A549 (cell line): ENCODE results near the gene HOXA13. TPM values are rescaled to one million over a fixed set of nuclear protein-coding genes. Genes with fewer than 3 reads are reported as not detected.
A peak's percentile ranks its signal among the peaks of the same experiment; 100 is the strongest.

Experiments
- BCL3 ChIP-seq: fragments of >200 bp; sonication (Bioruptor Twin); formaldehyde crosslinking; IDR thresholded peaks from 3 replicates; pipeline ENCODE4 v1.6.1; 2016
- BHLHE40 ChIP-seq: IDR thresholded peaks from 2 replicates; pipeline ENCODE4 v1.6.1; 2012; ENCODE audit warnings: low read depth, low read length, inconsistent platforms
- CBX2 ChIP-seq: fragments of 200-600 bp; sonication (generic); IDR thresholded peaks from 2 replicates; pipeline ENCODE4 v1.6.1; 2016; ENCODE audit warnings: low read depth, mild to moderate bottlenecking, borderline replicate concordance
- CBX8 ChIP-seq: fragments of 200-600 bp; sonication (generic); IDR thresholded peaks from 2 replicates; pipeline ENCODE4 v1.6.1; 2016
- CEBPB ChIP-seq, 2 experiments: fragments of >200 bp in 1 of 2; sonication (Bioruptor Twin) in 1 of 2; formaldehyde crosslinking in 1 of 2; IDR thresholded peaks; 2 replicates each; pipeline ENCODE4 v1.6.1; 2012 to 2016
- CHD4 ChIP-seq: fragments of 200-600 bp; sonication (generic); IDR thresholded peaks from 2 replicates; pipeline ENCODE4 v1.6.1; 2016; ENCODE audit warnings: antibody characterized with exemption, mild to moderate bottlenecking, borderline replicate concordance
- CTCF ChIP-seq: fragments of >200 bp; sonication (Bioruptor Twin); formaldehyde crosslinking; IDR thresholded peaks from 3 replicates; pipeline ENCODE4 v1.5.1; 2016
- EHF ChIP-seq: fragments of 250-450 bp; sonication (Bioruptor Pico); IDR thresholded peaks from 2 replicates; pipeline ENCODE4 v1.5.0; 2020; ENCODE audit warnings: mild to moderate bottlenecking
- EP300 ChIP-seq, 2 experiments: fragments of >200 bp; sonication (Bioruptor Twin); formaldehyde crosslinking; IDR thresholded peaks; 2 replicates in 1 of 2; 3 replicates in 1 of 2; pipeline ENCODE4 v1.6.1; 2016 to 2017
- ESRRA ChIP-seq: fragments of 150-350 bp; IDR thresholded peaks from 2 replicates; pipeline ENCODE4 v1.6.1; 2014; ENCODE audit warnings: mild to moderate bottlenecking, low read length, borderline replicate concordance
- FOSB ChIP-seq: fragments of 250-450 bp; sonication (Bioruptor Pico); IDR thresholded peaks from 2 replicates; pipeline ENCODE4 v1.5.0; 2020; ENCODE audit warnings: mild to moderate bottlenecking, moderate library complexity
- FOSL2 ChIP-seq, 2 experiments: fragments of 450-650 bp in 1 of 2; fragments of >200 bp in 1 of 2; sonication (Bioruptor Twin) in 1 of 2; formaldehyde crosslinking; IDR thresholded peaks; 2 replicates each; pipeline versions ENCODE4 v1.5.0 to v1.6.1; 2016 to 2020; ENCODE audit warnings: mild to moderate bottlenecking in 1 of 2, moderate library complexity in 1 of 2
- FOXS1 ChIP-seq: fragments of 250-450 bp; sonication (Bioruptor Pico); IDR thresholded peaks from 2 replicates; pipeline ENCODE4 v1.5.0; 2020; ENCODE audit warnings: mild to moderate bottlenecking, moderate library complexity
- HDAC2 ChIP-seq: fragments of 200-600 bp; sonication (generic); IDR thresholded peaks from 2 replicates; pipeline ENCODE4 v1.6.1; 2016
- HOXA7 ChIP-seq: fragments of 250-450 bp; sonication (Bioruptor Pico); IDR thresholded peaks from 2 replicates; pipeline ENCODE4 v1.5.0; 2020; ENCODE audit warnings: mild to moderate bottlenecking, moderate library complexity
- HOXB13 ChIP-seq: fragments of 250-450 bp; sonication (Bioruptor Pico); IDR thresholded peaks from 2 replicates; pipeline ENCODE4 v1.5.0; 2020; ENCODE audit warnings: low read depth, mild to moderate bottlenecking, moderate library complexity
- HOXB5 ChIP-seq: fragments of 250-450 bp; sonication (Bioruptor Pico); IDR thresholded peaks from 2 replicates; pipeline ENCODE4 v1.5.0; 2020; ENCODE audit warnings: mild to moderate bottlenecking, moderate library complexity
- JUNB ChIP-seq: fragments of >200 bp; sonication (Bioruptor Twin); formaldehyde crosslinking; IDR thresholded peaks from 2 replicates; pipeline ENCODE4 v1.6.1; 2016
- KDM1A ChIP-seq: fragments of 200-600 bp; sonication (generic); IDR thresholded peaks from 2 replicates; pipeline ENCODE4 v1.6.1; 2016; ENCODE audit warnings: low read depth, mild to moderate bottlenecking
- KDM5A ChIP-seq: fragments of 200-600 bp; sonication (generic); IDR thresholded peaks from 2 replicates; pipeline ENCODE4 v1.6.1; 2016; ENCODE audit warnings: antibody characterized with exemption, mild to moderate bottlenecking
- POLR2A ChIP-seq: IDR thresholded peaks from 2 replicates; pipeline ENCODE4 v1.6.1; 2012; ENCODE audit warnings: mild to moderate bottlenecking, low read length
- POLR2AphosphoS2 ChIP-seq: conservative IDR thresholded peaks from 2 replicates; pipeline ENCODE4 v1.6.1; 2012; ENCODE audit warnings: low read length, improper control_type of control experiment, inconsistent platforms
- RCOR1 ChIP-seq: fragments of 150-350 bp; IDR thresholded peaks from 2 replicates; pipeline ENCODE4 v1.6.1; 2014; ENCODE audit warnings: antibody characterized with exemption, low read length, low read depth
- REST ChIP-seq: fragments of 200-600 bp; sonication (generic); IDR thresholded peaks from 2 replicates; pipeline ENCODE4 v1.6.1; 2016; ENCODE audit warnings: antibody characterized with exemption, mild to moderate bottlenecking, moderate library complexity
- SMC3 ChIP-seq: fragments of >200 bp; sonication (Bioruptor Twin); formaldehyde crosslinking; IDR thresholded peaks from 3 replicates; pipeline ENCODE4 v1.6.1; 2018; ENCODE audit warnings: inconsistent platforms
- SREBF2 ChIP-seq: fragments of 450-650 bp; IDR thresholded peaks from 2 replicates; pipeline ENCODE4 v1.6.1; 2014; ENCODE audit warnings: mild to moderate bottlenecking, moderate library complexity
- USF2 ChIP-seq: fragments of 450-650 bp; IDR thresholded peaks from 2 replicates; pipeline ENCODE4 v1.6.1; 2014; ENCODE audit warnings: antibody characterized with exemption
- ZC3H11A ChIP-seq: fragments of 450-650 bp; IDR thresholded peaks from 2 replicates; pipeline ENCODE4 v1.6.1; 2014; ENCODE audit warnings: antibody characterized with exemption, mild to moderate bottlenecking
- ZFP36 ChIP-seq: fragments of 450-650 bp; IDR thresholded peaks from 2 replicates; pipeline ENCODE4 v1.6.1; 2014; ENCODE audit warnings: borderline replicate concordance; ENCODE audit not compliant: partially characterized antibody
- polyA plus RNA-seq, 4 experiments: library from polyadenylated mRNA; depleted of rRNA in 3 of 4; stranded (reverse); fragments of >200 nt; fragmentation: RNase III in 1 of 4; extraction: RNeasy Plus Mini Kit Qiagen cat#74134 plus additional on column Dnase treatment in 1 of 4; gene quantifications; 2 replicates in 3 of 4; 3 replicates in 1 of 4; pipeline ENCODE4 v1.2.3, GENCODE V29; 2011 to 2017
- TF ChIP-seq, protein P1 (sequence below): fragments of 150-350 bp; IDR thresholded peaks from 2 replicates; pipeline ENCODE4 v1.6.1; 2014; ENCODE audit warnings: low read depth, mild to moderate bottlenecking, low read length
- TF ChIP-seq, protein P2 (sequence below): IDR thresholded peaks from 2 replicates; pipeline ENCODE4 v1.6.1; 2012
- TF ChIP-seq, protein P3 (sequence below): fragments of 250-450 bp; sonication (Bioruptor Pico); IDR thresholded peaks from 2 replicates; pipeline ENCODE4 v1.5.0; 2021; ENCODE audit warnings: mild to moderate bottlenecking, moderate library complexity, borderline replicate concordance

Gene HOXA13
- polyA plus RNA-seq, 2 of the 4 experiments (the other 2 are of a cell fraction), result 2.2 to 2.7 TPM

- TF ChIP-seq REST (no peak), FOSL2 (IDR thresholded peaks at IDR 0.05) (no peak), FOSL2 (CRISPR knock-in tag; IDR thresholded peaks at IDR 0.05) (no peak), RCOR1 (no peak), POLR2A (peak; percentile 31; the same call in 1 of the 2 replicates), FOSB (CRISPR knock-in tag) (no peak), FOXS1 (CRISPR knock-in tag) (0 out of 2 replicates have a peak, but pooled peaks have one; percentile 28), HOXA7 (CRISPR knock-in tag) (no peak), HDAC2 (no peak), ESRRA (no peak), KDM5A (no peak), HOXB5 (no peak), ZFP36 (no peak), POLR2AphosphoS2 (no peak), BCL3 (0 out of 3 replicates have a peak, but pooled peaks have one; percentile 32), SREBF2 (no peak), KDM1A (no peak), HOXB13 (CRISPR knock-in tag) (no peak), EHF (CRISPR knock-in tag) (no peak), SMC3 (peak; percentile 54; the same call in 2 of the 3 replicates), ZC3H11A (no peak), CBX8 (no peak), CTCF (peak; percentile 84), JUNB (no peak), EP300 (IDR thresholded peaks at IDR 0.05) (no peak), CHD4 (no peak), USF2 (no peak), BHLHE40 (no peak), CBX2 (no peak), CEBPB (IDR thresholded peaks at IDR 0.05) (no peak)
- TF ChIP-seq, protein P1, sequence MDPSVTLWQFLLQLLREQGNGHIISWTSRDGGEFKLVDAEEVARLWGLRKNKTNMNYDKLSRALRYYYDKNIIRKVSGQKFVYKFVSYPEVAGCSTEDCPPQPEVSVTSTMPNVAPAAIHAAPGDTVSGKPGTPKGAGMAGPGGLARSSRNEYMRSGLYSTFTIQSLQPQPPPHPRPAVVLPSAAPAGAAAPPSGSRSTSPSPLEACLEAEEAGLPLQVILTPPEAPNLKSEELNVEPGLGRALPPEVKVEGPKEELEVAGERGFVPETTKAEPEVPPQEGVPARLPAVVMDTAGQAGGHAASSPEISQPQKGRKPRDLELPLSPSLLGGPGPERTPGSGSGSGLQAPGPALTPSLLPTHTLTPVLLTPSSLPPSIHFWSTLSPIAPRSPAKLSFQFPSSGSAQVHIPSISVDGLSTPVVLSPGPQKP, result no peak
- TF ChIP-seq, protein P2, sequence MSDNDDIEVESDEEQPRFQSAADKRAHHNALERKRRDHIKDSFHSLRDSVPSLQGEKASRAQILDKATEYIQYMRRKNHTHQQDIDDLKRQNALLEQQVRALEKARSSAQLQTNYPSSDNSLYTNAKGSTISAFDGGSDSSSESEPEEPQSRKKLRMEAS, result no peak
- TF ChIP-seq, protein P3, sequence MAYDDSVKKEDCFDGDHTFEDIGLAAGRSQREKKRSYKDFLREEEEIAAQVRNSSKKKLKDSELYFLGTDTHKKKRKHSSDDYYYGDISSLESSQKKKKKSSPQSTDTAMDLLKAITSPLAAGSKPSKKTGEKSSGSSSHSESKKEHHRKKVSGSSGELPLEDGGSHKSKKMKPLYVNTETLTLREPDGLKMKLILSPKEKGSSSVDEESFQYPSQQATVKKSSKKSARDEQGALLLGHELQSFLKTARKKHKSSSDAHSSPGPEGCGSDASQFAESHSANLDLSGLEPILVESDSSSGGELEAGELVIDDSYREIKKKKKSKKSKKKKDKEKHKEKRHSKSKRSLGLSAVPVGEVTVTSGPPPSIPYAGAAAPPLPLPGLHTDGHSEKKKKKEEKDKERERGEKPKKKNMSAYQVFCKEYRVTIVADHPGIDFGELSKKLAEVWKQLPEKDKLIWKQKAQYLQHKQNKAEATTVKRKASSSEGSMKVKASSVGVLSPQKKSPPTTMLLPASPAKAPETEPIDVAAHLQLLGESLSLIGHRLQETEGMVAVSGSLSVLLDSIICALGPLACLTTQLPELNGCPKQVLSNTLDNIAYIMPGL (CRISPR knock-in tag), result no peak
Observed at GRCh38 chr7:27179503-27180430, 20.1 kb downstream of the HOXA13 start (continued).
